HepG2 (cell line): ENCODE data around the gene SYTL2. TPM values are rescaled to one million over a fixed set of nuclear protein-coding genes. Genes with fewer than 3 reads are reported as not detected.

ENCODE experiments used
- ATAC-seq: fragments of 200-7000 bp; cut with Tn5 transposase; 3 replicates; pipeline ENCODE4 v1.9.1; 2020; ENCODE audit warnings: mild to moderate bottlenecking, moderate library complexity
- BruUV-seq: library from RNA; stranded (reverse); fragments of 400-500 nt; replicated peaks from 2 replicates; lab custom pipeline; 2021; lab: Mats Ljungman, UMichigan
- CTCF ChIA-PET: fragments of 300-600 bp; formaldehyde crosslinking; extraction: SDS; loops from one replicate; lab custom pipeline; 2021; ENCODE audit warnings: low total read pairs, inconsistent platforms, low intra/inter-chr PET ratio; lab: Yijun Ruan, JAX
- POLR2A ChIA-PET: fragments of 350-600 bp; sonication (Branson Sonifier 250); formaldehyde crosslinking; loops from one replicate; lab custom pipeline; 2020; ENCODE audit warnings: antibody characterized with exemption, inconsistent platforms; lab: Yijun Ruan, JAX
- DNase-seq: peaks from one replicate; pipeline ENCODE4 v3.0.0-alpha.2; 2015; ENCODE audit warnings: low spot score
- FAIRE-seq: peaks from 3 replicates; lab custom pipeline; 2011; peaks lifted over from hg19 to GRCh38; lab: Jason Lieb, UNC
- H2AFZ ChIP-seq: one replicate; pipeline ENCODE4 v1.6.1; 2011; ENCODE audit warnings: low read length, inconsistent platforms
- H3K27ac ChIP-seq: fragments of 300-600 bp; 3 replicates; pipeline ENCODE4 v1.8.0; 2011; ENCODE audit warnings: mixed run types, mild to moderate bottlenecking, mixed read lengths, low read length, inconsistent platforms; ENCODE audit not compliant: insufficient read depth; ENCODE audit errors: extremely low read length
- H3K27me3 ChIP-seq, 2 experiments: fragments of 200-600 bp in 1 of 2; 2 replicates in 1 of 2; 3 replicates in 1 of 2; pipeline versions ENCODE4 v1.6.0 to v1.8.0; 2011; ENCODE audit warnings: low read length in 2 of 2, mild to moderate bottlenecking in 2 of 2, moderate library complexity in 2 of 2, inconsistent platforms in 1 of 2; ENCODE audit not compliant: insufficient read depth in 2 of 2, control insufficient read depth in 1 of 2
- H3K36me3 ChIP-seq, 2 experiments: fragments of 200-600 bp in 1 of 2; replicated peaks in 1 of 2; 2 replicates in 1 of 2; 3 replicates in 1 of 2; pipeline versions ENCODE4 v1.5.1 to v1.8.0; 2011; ENCODE audit warnings: low read length in 2 of 2, inconsistent platforms in 1 of 2; ENCODE audit not compliant: insufficient read depth in 2 of 2, control insufficient read depth in 1 of 2
- H3K4me1 ChIP-seq: 2 replicates; pipeline ENCODE4 v1.5.1; 2012; ENCODE audit warnings: low read length, inconsistent platforms; ENCODE audit not compliant: insufficient read depth
- H3K4me2 ChIP-seq: 2 replicates; pipeline ENCODE4 v1.6.0; 2011; ENCODE audit warnings: low read depth, low read length, inconsistent platforms
- H3K4me3 ChIP-seq, 3 experiments: fragments of 200-600 bp in 1 of 3; sonication (generic), shearing (Covaris generic) in 1 of 3; replicated peaks in 1 of 3; 2 replicates each; pipeline ENCODE4 v1.5.1; 2011 to 2016; ENCODE audit warnings: low read length in 3 of 3, inconsistent platforms in 2 of 3, low read depth in 2 of 3, mild to moderate bottlenecking in 2 of 3, control low read depth in 1 of 3, mixed read lengths in 1 of 3; ENCODE audit not compliant: insufficient read depth in 1 of 3
- H3K79me2 ChIP-seq: one replicate; pipeline ENCODE4 v1.6.1; 2011; ENCODE audit warnings: low read length, inconsistent platforms; ENCODE audit not compliant: insufficient read depth
- H3K9ac ChIP-seq: 2 replicates; pipeline ENCODE4 v1.6.0; 2011; ENCODE audit warnings: mild to moderate bottlenecking, low read depth, low read length, inconsistent platforms; ENCODE audit not compliant: insufficient read depth
- H3K9me3 ChIP-seq: 2 replicates; pipeline ENCODE4 v1.5.1; 2012; ENCODE audit warnings: mild to moderate bottlenecking, low read length
- H4K20me1 ChIP-seq: 2 replicates; pipeline ENCODE4 v1.6.0; 2011; ENCODE audit warnings: inconsistent platforms, mild to moderate bottlenecking, low read length, moderate library complexity; ENCODE audit not compliant: insufficient read depth
- AGO2 ChIP-seq: fragments of 200-400 bp; formaldehyde crosslinking; optimal IDR thresholded peaks from 2 replicates; pipeline ENCODE3; 2017; ENCODE audit warnings: mild to moderate bottlenecking, low read depth, low read length, moderate library complexity
- BCL6 ChIP-seq: IDR thresholded peaks from 2 replicates; pipeline ENCODE4 v1.6.1; 2016; ENCODE audit warnings: missing genetic modification reagents, missing compliant biosample characterization
- BRCA1 ChIP-seq: sonication (generic); formaldehyde crosslinking; IDR thresholded peaks from 2 replicates; pipeline ENCODE4 v1.4.0; 2020; ENCODE audit warnings: missing genetic modification reagents
- KAT8 ChIP-seq: IDR thresholded peaks from 2 replicates; pipeline ENCODE4 v1.6.1; 2016; ENCODE audit warnings: missing genetic modification reagents, missing compliant biosample characterization
- MYC ChIP-seq: sonication (generic); formaldehyde crosslinking; IDR thresholded peaks from 2 replicates; pipeline ENCODE4 v1.9.0; 2021; ENCODE audit warnings: missing genetic modification reagents, borderline replicate concordance
- PHF5A ChIP-seq: IDR thresholded peaks from one replicate; pipeline ENCODE4 v1.6.1; 2018; ENCODE audit warnings: low read depth, missing genetic modification reagents; ENCODE audit not compliant: unreplicated experiment
- REXO4 ChIP-seq: sonication (generic); formaldehyde crosslinking; IDR thresholded peaks from 2 replicates; pipeline ENCODE4 v1.8.0; 2022; ENCODE audit warnings: missing genetic modification reagents, mild to moderate bottlenecking, borderline replicate concordance
- TCF7 ChIP-seq: sonication (generic); IDR thresholded peaks from 2 replicates; pipeline ENCODE4 v1.6.1; 2016; ENCODE audit warnings: antibody characterized with exemption, low read depth
- ZFYVE20 ChIP-seq: sonication (generic); formaldehyde crosslinking; IDR thresholded peaks from 2 replicates; pipeline ENCODE4 v1.8.0; 2023; ENCODE audit warnings: low read depth, mild to moderate bottlenecking, moderate library complexity, missing genetic modification reagents, borderline replicate concordance
- ZNF235 ChIP-seq: sonication (generic); formaldehyde crosslinking; IDR thresholded peaks from 2 replicates; pipeline ENCODE4 v1.8.1; 2023; ENCODE audit warnings: mild to moderate bottlenecking, missing genetic modification reagents, borderline replicate concordance
- ZNF256 ChIP-seq: sonication (generic); formaldehyde crosslinking; conservative IDR thresholded peaks from 2 replicates; pipeline ENCODE4 v1.4.0; 2020; ENCODE audit warnings: missing genetic modification reagents
- ZNF510 ChIP-seq: sonication (generic); formaldehyde crosslinking; IDR thresholded peaks from 2 replicates; pipeline ENCODE4 v1.4.0; 2020; ENCODE audit warnings: low read depth, mild to moderate bottlenecking, missing genetic modification reagents
- ZNF629 ChIP-seq: sonication (generic); formaldehyde crosslinking; conservative IDR thresholded peaks from 2 replicates; pipeline ENCODE4 v1.5.0; 2020; ENCODE audit warnings: missing genetic modification reagents
- ZNF749 ChIP-seq: sonication (generic); formaldehyde crosslinking; IDR thresholded peaks from 2 replicates; pipeline ENCODE4 v1.8.0; 2022; ENCODE audit warnings: mild to moderate bottlenecking, missing genetic modification reagents, moderate library complexity, borderline replicate concordance
- ZNF788 ChIP-seq: sonication (generic); formaldehyde crosslinking; IDR thresholded peaks from 2 replicates; pipeline ENCODE4 v1.5.0; 2020; ENCODE audit warnings: mild to moderate bottlenecking, missing genetic modification reagents, borderline replicate concordance
- WGBS: methylation state at CpG from one replicate; pipeline ENCODE4 v1.1.6; 2017; ENCODE audit warnings: low lambda C conversion rate; 5-methylcytosine and 5-hydroxymethylcytosine counted together
- in situ Hi-C: cut with HindIII; loops from 2 replicates; pipeline ENCODE4 v1.10.0; 2017; ENCODE audit warnings: low pct_unique_long_range_greater_than_20kb; ENCODE audit not compliant: extremely low pct_ligation_motif_present
- intact Hi-C: fragments of 100-400 bp; cut with micrococcal nuclease; formaldehyde crosslinking; loops from one replicate; pipeline ENCODE4 v1.10.0; 2022; ENCODE audit not compliant: unreplicated experiment
- polyA plus RNA-seq, 8 experiments: library from polyadenylated mRNA; depleted of rRNA in 3 of 8; stranded (reverse) in 7 of 8; unstranded in 1 of 8; fragments of >200 nt; fragmentation: Illumina TruSeq in 4 of 8; extraction: Trizol in 4 of 8; gene quantifications; 2 replicates each; pipeline versions ENCODE4 v1.2.1 to v1.2.3, GENCODE V29; 2011 to 2016; ENCODE audit warnings: low read depth in 4 of 8, missing spikeins in 1 of 8, mixed read lengths in 1 of 8; ENCODE audit not compliant: insufficient read depth in 1 of 8
- total RNA-seq, 5 experiments: library from RNA; depleted of rRNA; stranded (reverse); fragments of >200 nt; fragmentation: Illumina TruSeq; extraction: Trizol; gene quantifications; 2 replicates each; pipeline ENCODE4 v1.2.3, GENCODE V29; 2016; ENCODE audit warnings: low read depth in 1 of 5
- TF ChIP-seq, protein P1 (sequence below): sonication (generic); formaldehyde crosslinking; IDR thresholded peaks from 2 replicates; pipeline ENCODE4 v1.8.0; 2022; ENCODE audit warnings: missing genetic modification reagents, mild to moderate bottlenecking, inconsistent platforms, borderline replicate concordance
- TF ChIP-seq, protein P2 (sequence below): sonication (generic); formaldehyde crosslinking; IDR thresholded peaks from 2 replicates; pipeline ENCODE4 v1.4.0; 2020; ENCODE audit warnings: missing genetic modification reagents
- TF ChIP-seq, protein P3 (sequence below): IDR thresholded peaks from 2 replicates; pipeline ENCODE4 v1.6.1; 2012; ENCODE audit warnings: low read length, improper control_type of control experiment
- TF ChIP-seq, protein P4 (sequence below): sonication (generic); formaldehyde crosslinking; IDR thresholded peaks from 2 replicates; pipeline ENCODE4 v1.4.0; 2020; ENCODE audit warnings: missing genetic modification reagents, low read depth, mild to moderate bottlenecking, borderline replicate concordance

Gene SYTL2
- total and polyA plus RNA-seq, 2 of the 13 experiments (the other 11 are each of a cell fraction or from before 2014, with no cell fraction given) = 0.77 to 0.90 TPM

DNA sequence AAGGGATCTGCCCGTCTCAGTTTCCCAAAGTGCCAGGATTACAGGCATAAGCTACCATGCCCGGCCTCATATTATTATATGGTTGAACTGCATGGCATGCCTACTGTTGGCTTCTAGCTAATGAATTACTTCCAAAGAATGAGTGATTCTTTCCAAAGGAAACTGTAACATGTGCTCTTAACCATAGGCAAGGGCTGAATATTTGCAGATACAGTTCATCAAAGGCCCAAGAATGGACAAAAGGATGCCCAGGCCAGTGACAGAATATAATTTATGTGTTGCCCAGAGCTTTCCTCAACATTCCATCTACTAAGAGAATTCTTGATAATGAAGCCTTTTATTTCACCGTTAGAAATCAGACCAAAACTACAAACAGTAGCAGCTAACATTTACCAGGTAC is 98.0 kb downstream of the SYTL2 start (continued):
- TF ChIP-seq, protein P1, sequence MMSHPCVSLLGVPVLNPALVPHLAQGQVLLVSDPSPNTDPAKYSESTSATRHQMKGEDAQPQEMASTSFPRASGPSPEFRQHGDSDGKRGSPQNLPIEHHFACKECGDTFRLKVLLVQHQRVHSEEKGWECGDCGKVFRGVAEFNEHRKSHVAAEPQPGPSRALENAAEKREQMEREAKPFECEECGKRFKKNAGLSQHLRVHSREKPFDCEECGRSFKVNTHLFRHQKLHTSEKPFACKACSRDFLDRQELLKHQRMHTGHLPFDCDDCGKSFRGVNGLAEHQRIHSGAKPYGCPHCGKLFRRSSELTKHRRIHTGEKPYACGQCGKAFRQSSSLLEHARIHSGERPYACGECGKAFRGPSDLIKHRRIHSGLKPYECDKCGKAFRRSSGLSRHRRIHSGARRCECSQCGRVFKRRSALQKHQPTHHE (CRISPR knock-in tag) = no peak
- TF ChIP-seq, protein P2, sequence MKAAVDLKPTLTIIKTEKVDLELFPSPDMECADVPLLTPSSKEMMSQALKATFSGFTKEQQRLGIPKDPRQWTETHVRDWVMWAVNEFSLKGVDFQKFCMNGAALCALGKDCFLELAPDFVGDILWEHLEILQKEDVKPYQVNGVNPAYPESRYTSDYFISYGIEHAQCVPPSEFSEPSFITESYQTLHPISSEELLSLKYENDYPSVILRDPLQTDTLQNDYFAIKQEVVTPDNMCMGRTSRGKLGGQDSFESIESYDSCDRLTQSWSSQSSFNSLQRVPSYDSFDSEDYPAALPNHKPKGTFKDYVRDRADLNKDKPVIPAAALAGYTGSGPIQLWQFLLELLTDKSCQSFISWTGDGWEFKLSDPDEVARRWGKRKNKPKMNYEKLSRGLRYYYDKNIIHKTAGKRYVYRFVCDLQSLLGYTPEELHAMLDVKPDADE = no peak
- TF ChIP-seq AGO2 = no peak
- TF ChIP-seq, protein P3, sequence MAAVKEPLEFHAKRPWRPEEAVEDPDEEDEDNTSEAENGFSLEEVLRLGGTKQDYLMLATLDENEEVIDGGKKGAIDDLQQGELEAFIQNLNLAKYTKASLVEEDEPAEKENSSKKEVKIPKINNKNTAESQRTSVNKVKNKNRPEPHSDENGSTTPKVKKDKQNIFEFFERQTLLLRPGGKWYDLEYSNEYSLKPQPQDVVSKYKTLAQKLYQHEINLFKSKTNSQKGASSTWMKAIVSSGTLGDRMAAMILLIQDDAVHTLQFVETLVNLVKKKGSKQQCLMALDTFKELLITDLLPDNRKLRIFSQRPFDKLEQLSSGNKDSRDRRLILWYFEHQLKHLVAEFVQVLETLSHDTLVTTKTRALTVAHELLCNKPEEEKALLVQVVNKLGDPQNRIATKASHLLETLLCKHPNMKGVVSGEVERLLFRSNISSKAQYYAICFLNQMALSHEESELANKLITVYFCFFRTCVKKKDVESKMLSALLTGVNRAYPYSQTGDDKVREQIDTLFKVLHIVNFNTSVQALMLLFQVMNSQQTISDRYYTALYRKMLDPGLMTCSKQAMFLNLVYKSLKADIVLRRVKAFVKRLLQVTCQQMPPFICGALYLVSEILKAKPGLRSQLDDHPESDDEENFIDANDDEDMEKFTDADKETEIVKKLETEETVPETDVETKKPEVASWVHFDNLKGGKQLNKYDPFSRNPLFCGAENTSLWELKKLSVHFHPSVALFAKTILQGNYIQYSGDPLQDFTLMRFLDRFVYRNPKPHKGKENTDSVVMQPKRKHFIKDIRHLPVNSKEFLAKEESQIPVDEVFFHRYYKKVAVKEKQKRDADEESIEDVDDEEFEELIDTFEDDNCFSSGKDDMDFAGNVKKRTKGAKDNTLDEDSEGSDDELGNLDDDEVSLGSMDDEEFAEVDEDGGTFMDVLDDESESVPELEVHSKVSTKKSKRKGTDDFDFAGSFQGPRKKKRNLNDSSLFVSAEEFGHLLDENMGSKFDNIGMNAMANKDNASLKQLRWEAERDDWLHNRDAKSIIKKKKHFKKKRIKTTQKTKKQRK = no peak
- TF ChIP-seq ZFYVE20 (CRISPR knock-in tag) = no peak

DNA sequence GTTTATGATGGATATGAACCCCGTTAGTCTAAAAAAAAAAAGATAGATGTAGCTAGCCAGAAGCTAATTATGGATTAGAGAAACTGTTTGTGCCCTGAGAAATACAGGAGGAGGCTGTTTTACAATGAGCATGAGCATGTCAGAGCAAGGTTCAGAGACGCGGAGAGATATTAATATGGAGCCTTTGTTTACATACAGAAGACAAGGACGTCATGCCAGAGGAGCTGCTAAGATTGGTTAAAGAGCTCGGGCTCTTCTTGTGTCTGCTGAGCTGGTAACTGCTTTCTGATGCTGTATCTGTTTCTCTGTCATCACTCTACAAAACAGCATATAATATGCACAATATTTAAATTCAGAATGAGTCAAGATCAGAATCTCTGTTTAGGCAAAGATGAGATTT is 100.0 kb downstream of the SYTL2 start:
- CTCF ChIA-PET = no interaction called here
- Histone ChIP-seq H3K4me2 (no peak overlapping the region), H3K36me3 (no peaks in the 10 kb centered on the region), H3K27me3 (no peaks in the 10 kb centered on the region), H3K9ac (no peak overlapping the region), H3K9me3 (no peaks in the 10 kb centered on the region), H3K79me2 (no peaks in the 10 kb centered on the region), H3K4me3 (no peak overlapping the region), H4K20me1 (no peaks in the 10 kb centered on the region), H2AFZ (no peak overlapping the region), H3K27ac (no peak overlapping the region), H3K4me1 (no peaks in the 10 kb centered on the region)
- BruUV-seq = no TSS peak
- in situ Hi-C loops (no loop called here), intact Hi-C loops (no loop called here)
- ATAC-seq = no peak
- DNase-seq = no peak
- 18% methylated on average over 5 of the region's 5 CpGs for WGBS
- no peak for FAIRE-seq
- POLR2A ChIA-PET = no interaction called here
- TF ChIP-seq ZNF788 (CRISPR knock-in tag) = no peak
- TF ChIP-seq ZNF629 = no peak
- no peak for TF ChIP-seq TCF7
- no peak for TF ChIP-seq REXO4 (CRISPR knock-in tag)
- no peak for TF ChIP-seq MYC (CRISPR knock-in tag)
- TF ChIP-seq BCL6 (CRISPR knock-in tag) = no peak
- no peak for TF ChIP-seq BRCA1 (CRISPR knock-in tag)
- no peak for TF ChIP-seq ZNF749 (CRISPR knock-in tag)
- TF ChIP-seq, protein P4, sequence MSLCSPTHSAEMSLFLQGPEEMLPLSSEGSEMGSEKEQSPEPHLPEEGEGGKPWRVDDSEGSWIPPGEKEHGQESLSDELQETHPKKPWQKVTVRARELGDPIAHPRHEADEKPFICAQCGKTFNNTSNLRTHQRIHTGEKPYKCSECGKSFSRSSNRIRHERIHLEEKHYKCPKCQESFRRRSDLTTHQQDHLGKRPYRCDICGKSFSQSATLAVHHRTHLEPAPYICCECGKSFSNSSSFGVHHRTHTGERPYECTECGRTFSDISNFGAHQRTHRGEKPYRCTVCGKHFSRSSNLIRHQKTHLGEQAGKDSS (CRISPR knock-in tag) = no peak
- TF ChIP-seq KAT8 (CRISPR knock-in tag) = no peak
- no peak for TF ChIP-seq ZNF510 (CRISPR knock-in tag)
- no peak for TF ChIP-seq PHF5A
- TF ChIP-seq ZNF235 (CRISPR knock-in tag) = no peak
- TF ChIP-seq ZNF256 (CRISPR knock-in tag) = no peak
